ENCODE data around the gene SH3RF2. TPM values are rescaled to one million over a fixed set of nuclear protein-coding genes. Genes with fewer than 3 reads are reported as not detected.

The SH3RF2 gene
- total RNA-seq, 4 donors from 2014 or later: 67.9 to 172 (median 96.3) TPM

DNA sequence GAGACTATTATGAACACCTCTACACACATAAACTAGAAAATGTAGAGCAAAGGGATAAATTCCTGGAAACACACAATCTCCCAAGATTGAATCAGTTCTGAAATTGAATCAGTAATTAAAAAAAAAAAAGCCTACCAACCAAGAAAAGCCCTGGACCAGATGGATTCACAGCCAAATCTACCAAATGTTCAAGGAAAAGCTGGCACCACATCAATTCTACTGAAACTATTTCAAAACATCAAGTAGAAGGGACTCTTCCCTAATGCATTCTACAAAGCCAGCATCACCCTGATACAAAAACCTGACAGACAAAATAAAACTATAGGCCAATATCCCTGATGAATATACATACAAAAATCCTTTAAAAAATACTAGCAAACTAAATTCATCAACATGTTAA is 38.2 kb upstream of the SH3RF2 start:
- no peak for TF ChIP-seq EP300 (IDR thresholded peaks at IDR 0.05; ENCODE audit: low read depth)
- TF ChIP-seq POLR2A (IDR thresholded peaks at IDR 0.05): no peak
- TF ChIP-seq, protein P1, sequence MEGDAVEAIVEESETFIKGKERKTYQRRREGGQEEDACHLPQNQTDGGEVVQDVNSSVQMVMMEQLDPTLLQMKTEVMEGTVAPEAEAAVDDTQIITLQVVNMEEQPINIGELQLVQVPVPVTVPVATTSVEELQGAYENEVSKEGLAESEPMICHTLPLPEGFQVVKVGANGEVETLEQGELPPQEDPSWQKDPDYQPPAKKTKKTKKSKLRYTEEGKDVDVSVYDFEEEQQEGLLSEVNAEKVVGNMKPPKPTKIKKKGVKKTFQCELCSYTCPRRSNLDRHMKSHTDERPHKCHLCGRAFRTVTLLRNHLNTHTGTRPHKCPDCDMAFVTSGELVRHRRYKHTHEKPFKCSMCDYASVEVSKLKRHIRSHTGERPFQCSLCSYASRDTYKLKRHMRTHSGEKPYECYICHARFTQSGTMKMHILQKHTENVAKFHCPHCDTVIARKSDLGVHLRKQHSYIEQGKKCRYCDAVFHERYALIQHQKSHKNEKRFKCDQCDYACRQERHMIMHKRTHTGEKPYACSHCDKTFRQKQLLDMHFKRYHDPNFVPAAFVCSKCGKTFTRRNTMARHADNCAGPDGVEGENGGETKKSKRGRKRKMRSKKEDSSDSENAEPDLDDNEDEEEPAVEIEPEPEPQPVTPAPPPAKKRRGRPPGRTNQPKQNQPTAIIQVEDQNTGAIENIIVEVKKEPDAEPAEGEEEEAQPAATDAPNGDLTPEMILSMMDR (IDR thresholded peaks at IDR 0.05): no peak
- no peak for TF ChIP-seq POLR2AphosphoS5 (IDR thresholded peaks at IDR 0.05)
- Histone ChIP-seq H3K36me3 (no peaks in the 10 kb centered on the region), H3K27ac (no peak overlapping the region), H3K9me3 (peaks cover 0 to 6% of the 10 kb centered on the region in 2 donors), H3K4me1 (no peaks in the 10 kb centered on the region), H3K27me3 (no peaks in the 10 kb centered on the region), H3K4me3 (no peak overlapping the region)
- in situ Hi-C loops (cut with MboI; ENCODE audit: low pct_ligation_motif_present in 1 of 4, low pct_unique_long_range_greater_than_20kb in 1 of 4, low sequenced_read_pairs in 3 of 4): no loop called here
- intact Hi-C loops (cut with DNase I; ENCODE audit: low total_unique reads): no loop called here
- DNase-seq: no peak

DNA sequence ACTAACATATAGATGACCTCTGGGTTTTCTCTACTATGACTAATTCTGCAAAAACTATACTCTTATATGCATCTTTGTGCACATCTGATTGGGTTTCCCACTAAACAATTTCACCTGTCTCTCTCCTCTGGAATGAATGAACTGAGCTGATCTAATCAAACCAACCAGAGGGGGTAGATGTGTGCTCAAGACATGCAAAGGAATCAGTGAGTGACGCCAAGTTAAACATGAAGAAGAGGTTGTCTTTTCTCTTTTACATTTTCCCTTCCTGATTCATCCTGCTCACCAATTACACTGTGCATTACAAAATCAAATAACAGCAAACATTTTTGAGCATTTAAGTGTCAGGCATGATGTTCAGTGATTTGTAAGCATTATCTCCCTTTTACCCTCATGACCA is 34.0 kb upstream of the SH3RF2 start:
- H3K4me3 ChIP-seq: no peak overlapping the region
- intact Hi-C loops (cut with DNase I; ENCODE audit: low total_unique reads): no loop called here
- TF ChIP-seq, protein P1 (IDR thresholded peaks at IDR 0.05): no peak
- TF ChIP-seq POLR2A (IDR thresholded peaks at IDR 0.05) (no peak), EP300 (IDR thresholded peaks at IDR 0.05; ENCODE audit: low read depth) (no peak), POLR2AphosphoS5 (IDR thresholded peaks at IDR 0.05) (no peak)
- H3K27ac ChIP-seq: no peak overlapping the region
- 90 to 100% methylated on average over 1 of the region's 1 CpG for WGBS, 2 donors (ENCODE audit: low coverage in 1 of 2)
- no peaks in the 10 kb centered on the region for H3K36me3 ChIP-seq
- DNase-seq: no peak
- no peaks in the 10 kb centered on the region for H3K4me1 ChIP-seq
- H3K27me3 ChIP-seq: no peaks in the 10 kb centered on the region
- peaks cover 0 to 6% of the 10 kb centered on the region in 2 donors for H3K9me3 ChIP-seq
- in situ Hi-C loops (cut with MboI; ENCODE audit: low pct_ligation_motif_present in 1 of 4, low pct_unique_long_range_greater_than_20kb in 1 of 4, low sequenced_read_pairs in 3 of 4): loop anchor here in 2 of 4 donors (10.0 to 25.0 kb wide), 2 partner anchors 152 to 160 kb away; no protein-coding TSS in a partner anchor

DNA sequence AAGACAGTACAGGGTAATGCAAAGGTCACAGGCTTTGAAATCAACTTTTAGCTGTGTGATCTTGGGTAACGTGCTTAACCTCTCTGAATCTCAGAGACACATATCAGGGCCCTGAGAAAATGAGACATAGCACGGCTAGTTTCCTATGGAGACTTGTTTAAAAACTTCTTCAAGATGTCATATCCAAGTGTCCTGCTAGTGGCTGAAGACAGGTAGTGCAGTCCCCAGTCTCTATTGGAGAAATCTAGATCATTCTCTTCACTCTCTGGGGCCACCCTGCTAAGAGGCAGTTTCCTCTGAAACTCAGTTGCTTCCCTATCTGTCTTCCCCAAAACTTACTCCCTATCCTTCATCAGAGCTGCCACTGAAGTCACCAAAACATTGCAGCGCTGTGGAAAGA is 33.3 kb upstream of the SH3RF2 start:
- Histone ChIP-seq H3K4me1 (no peaks in the 10 kb centered on the region), H3K36me3 (no peaks in the 10 kb centered on the region), H3K9me3 (peaks cover 0 to 6% of the 10 kb centered on the region in 2 donors), H3K27me3 (no peaks in the 10 kb centered on the region), H3K4me3 (no peak overlapping the region), H3K27ac (no peak overlapping the region)
- TF ChIP-seq POLR2A (IDR thresholded peaks at IDR 0.05) (no peak), POLR2AphosphoS5 (IDR thresholded peaks at IDR 0.05) (no peak)
- TF ChIP-seq, protein P1 (IDR thresholded peaks at IDR 0.05): peak; percentile 19 to 42 (median 31)
- intact Hi-C loops (cut with DNase I; ENCODE audit: low total_unique reads): no loop called here
- 82 to 100% methylated on average over 1 to 3 of the region's 3 CpGs for WGBS, 2 donors (ENCODE audit: low coverage in 1 of 2)
- in situ Hi-C loops (cut with MboI; ENCODE audit: low pct_ligation_motif_present in 1 of 4, low pct_unique_long_range_greater_than_20kb in 1 of 4, low sequenced_read_pairs in 3 of 4): loop anchor here in 2 of 4 donors (10.0 to 25.0 kb wide), 2 partner anchors 152 to 159 kb away; no protein-coding TSS in a partner anchor
- no peak for DNase-seq

DNA sequence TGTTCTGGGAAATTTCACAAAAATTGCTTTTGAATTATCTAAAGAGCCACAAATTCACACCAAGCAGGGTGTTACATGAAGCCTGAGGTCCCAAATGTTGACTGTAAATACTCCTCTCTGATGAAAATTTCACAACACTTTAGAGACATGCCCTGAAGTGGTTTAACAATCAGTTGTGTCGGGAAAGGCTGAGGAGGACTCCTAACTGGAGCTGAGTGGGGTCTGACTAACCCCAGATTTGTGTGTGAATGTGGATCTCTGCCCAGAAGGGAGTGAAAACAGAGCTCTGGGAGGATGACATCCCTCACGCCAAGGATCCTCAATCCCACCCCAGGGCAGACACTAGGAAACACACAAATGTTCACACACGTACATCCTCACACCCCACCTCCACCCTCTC is 32.5 kb upstream of the SH3RF2 start:
- Histone ChIP-seq H3K4me1 (no peaks in the 10 kb centered on the region), H3K27me3 (no peaks in the 10 kb centered on the region), H3K36me3 (no peaks in the 10 kb centered on the region), H3K9me3 (peaks cover 0 to 6% of the 10 kb centered on the region in 2 donors), H3K4me3 (no peak overlapping the region), H3K27ac (no peak overlapping the region)
- in situ Hi-C loops (cut with MboI; ENCODE audit: low pct_ligation_motif_present in 1 of 4, low pct_unique_long_range_greater_than_20kb in 1 of 4, low sequenced_read_pairs in 3 of 4) (loop anchor here in 2 of 4 donors (10.0 to 25.0 kb wide), 2 partner anchors 151 to 158 kb away; no protein-coding TSS in a partner anchor), intact Hi-C loops (cut with DNase I; ENCODE audit: low total_unique reads) (no loop called here)
- DNase-seq: no peak
- 77% methylated on average over 3 of the region's 3 CpGs; no CpG with 5 or more reads in 1 of the 2 donors for WGBS, 2 donors (ENCODE audit: low coverage in 1 of 2)
- TF ChIP-seq POLR2AphosphoS5 (IDR thresholded peaks at IDR 0.05): no peak
- TF ChIP-seq POLR2A (IDR thresholded peaks at IDR 0.05): no peak
- no peak for TF ChIP-seq EP300 (IDR thresholded peaks at IDR 0.05; ENCODE audit: low read depth)
- TF ChIP-seq, protein P1 (IDR thresholded peaks at IDR 0.05): no peak
